Glutamatergic neuron (in vitro differentiated cells): ENCODE measurements around the gene AGAP1. TPM values are rescaled to one million over a fixed set of nuclear protein-coding genes. Genes with fewer than 3 reads are reported as not detected.
"Not testable (repeated sequence)": the region's sequence is repeated elsewhere in the genome, so short reads cannot be mapped to it uniquely, and the experiment has no call there.

Experiments
- DNase-seq: peaks from one replicate; pipeline ENCODE4 v3.0.0; 2022
- H3K27ac Mint-ChIP-seq: one replicate; pipeline ENCODE4 v1.8.0; 2020; ENCODE audit warnings: mild to moderate bottlenecking, mixed read lengths, inconsistent platforms; ENCODE audit not compliant: unreplicated experiment
- H3K27me3 Mint-ChIP-seq: one replicate; pipeline ENCODE4 v1.8.0; 2020; ENCODE audit warnings: mild to moderate bottlenecking, moderate library complexity, mixed read lengths, inconsistent platforms; ENCODE audit not compliant: unreplicated experiment
- H3K36me3 Mint-ChIP-seq: one replicate; pipeline ENCODE4 v1.8.0; 2020; ENCODE audit warnings: mild to moderate bottlenecking, mixed read lengths, inconsistent platforms; ENCODE audit not compliant: unreplicated experiment
- H3K4me1 Mint-ChIP-seq: one replicate; pipeline ENCODE4 v1.8.0; 2020; ENCODE audit warnings: mild to moderate bottlenecking, low read depth, mixed read lengths, inconsistent platforms; ENCODE audit not compliant: unreplicated experiment
- H3K4me3 Mint-ChIP-seq: one replicate; pipeline ENCODE4 v1.8.0; 2020; ENCODE audit warnings: mild to moderate bottlenecking, mixed read lengths, inconsistent platforms; ENCODE audit not compliant: unreplicated experiment
- H3K9me3 Mint-ChIP-seq: one replicate; pipeline ENCODE4 v1.8.0; 2020; ENCODE audit warnings: mild to moderate bottlenecking, moderate library complexity, mixed read lengths, inconsistent platforms; ENCODE audit not compliant: unreplicated experiment
- CTCF ChIP-seq: fragments of 200-600 bp; sonication (generic); IDR thresholded peaks from one replicate; pipeline ENCODE4 v1.5.0; 2021; ENCODE audit not compliant: partially characterized antibody, unreplicated experiment
- total RNA-seq: library from RNA; stranded (reverse); fragmentation: NEBNext Ultra II Directional; extraction: Animal tissue kit (Norgen Biotek cat#: 25700); gene quantifications from one replicate; pipeline ENCODE4 v1.2.1, GENCODE V29; 2021; ENCODE audit not compliant: unreplicated experiment

Gene AGAP1
- total RNA-seq, 1 donor from 2014 or later, result 153 TPM

- peaks cover 23% of the 10 kb centered on the region for H3K4me1 Mint-ChIP-seq
- no peak for DNase-seq
These were observed 637.3 kb downstream of the AGAP1 start for GRCh38 chr2:236131073-236131692.

GRCh38 chr2:236133410-236134012, 639.7 kb downstream of the AGAP1 start:
- Mint-ChIP-seq H3K27ac (no peak overlapping the region), H3K4me1 (peaks cover 13% of the 10 kb centered on the region), H3K27me3 (peaks cover 3% of the 10 kb centered on the region), H3K4me3 (no peak overlapping the region), H3K36me3 (no peaks in the 10 kb centered on the region), H3K9me3 (peaks cover 7% of the 10 kb centered on the region)
- TF ChIP-seq CTCF, result no peak
- no peak for DNase-seq

More at GRCh38 chr2:236131073-236131692, 637.3 kb downstream of the AGAP1 start:
- Mint-ChIP-seq H3K4me3 (no peak overlapping the region), H3K27ac (no peak overlapping the region), H3K36me3 (no peaks in the 10 kb centered on the region), H3K27me3 (peaks cover 5% of the 10 kb centered on the region), H3K9me3 (peaks cover 12% of the 10 kb centered on the region)
- TF ChIP-seq CTCF, result no peak

- peaks cover 10% of the 10 kb centered on the region for H3K4me1 Mint-ChIP-seq
- H3K9me3 Mint-ChIP-seq, result peaks cover 9% of the 10 kb centered on the region
- no peak overlapping the region for H3K4me3 Mint-ChIP-seq
- TF ChIP-seq CTCF, result no peak
- no peak overlapping the region for H3K27ac Mint-ChIP-seq
- no peak for DNase-seq
- H3K36me3 Mint-ChIP-seq, result no peaks in the 10 kb centered on the region
- H3K27me3 Mint-ChIP-seq, result peaks cover 7% of the 10 kb centered on the region
These were observed 642.7 kb downstream of the AGAP1 start for GRCh38 chr2:236136538-236136937.

GRCh38 chr2:236137066-236137465, 643.2 kb downstream of the AGAP1 start:
- Mint-ChIP-seq H3K9me3 (peaks cover 8% of the 10 kb centered on the region), H3K4me3 (no peak overlapping the region), H3K4me1 (peaks cover 7% of the 10 kb centered on the region), H3K27me3 (peaks cover 7% of the 10 kb centered on the region), H3K27ac (no peak overlapping the region), H3K36me3 (no peaks in the 10 kb centered on the region)
- TF ChIP-seq CTCF, result no peak
- DNase-seq, result no peak

GRCh38 chr2:236141616-236142015, 647.8 kb downstream of the AGAP1 start:
- H3K4me1 Mint-ChIP-seq, result peaks cover 12% of the 10 kb centered on the region
- H3K36me3 Mint-ChIP-seq, H3K27me3 Mint-ChIP-seq, DNase-seq, H3K27ac Mint-ChIP-seq, H3K4me3 Mint-ChIP-seq: not testable (repeated sequence)
- peaks cover 11% of the 10 kb centered on the region for H3K9me3 Mint-ChIP-seq
